DND-41 (cell line): Measurements from ENCODE around the gene KCNIP1.

Experiments used
- EZH2 ChIP-seq: IDR thresholded peaks from 3 replicates; pipeline ENCODE4 v1.6.1; 2012; ENCODE audit warnings: borderline replicate concordance, low read depth, mild to moderate bottlenecking, moderate library complexity, low read length, inconsistent platforms; ENCODE audit not compliant: severe bottlenecking
- TF ChIP-seq, protein P1 (sequence below): IDR thresholded peaks from 2 replicates; pipeline ENCODE4 v1.5.1; 2012; ENCODE audit warnings: borderline replicate concordance, low read length, moderate library complexity, mild to moderate bottlenecking; ENCODE audit not compliant: poor library complexity, severe bottlenecking; ENCODE audit errors: extremely low read depth

DNA sequence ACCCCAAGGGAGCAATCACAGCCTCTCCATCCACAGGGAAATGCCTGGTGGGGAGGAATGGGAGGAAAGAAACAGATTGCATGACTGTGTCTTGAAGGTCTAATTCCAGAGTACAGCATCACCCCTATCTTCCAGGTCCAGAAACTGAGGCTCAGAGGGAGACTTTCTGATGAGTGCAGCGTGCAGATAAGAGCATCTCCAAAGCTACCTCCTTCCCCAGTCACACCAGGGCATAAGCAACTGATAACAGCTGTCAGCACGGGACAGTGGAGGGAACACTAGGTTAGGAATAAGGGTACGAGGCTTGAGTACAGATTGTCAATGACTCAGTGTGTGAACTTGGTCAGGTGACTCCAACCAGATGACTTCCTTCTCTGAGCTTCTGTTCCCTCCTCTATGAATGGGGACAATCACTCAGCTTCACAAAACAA lies 126.9 kb downstream of the KCNIP1 start:
- TF ChIP-seq, protein P1, sequence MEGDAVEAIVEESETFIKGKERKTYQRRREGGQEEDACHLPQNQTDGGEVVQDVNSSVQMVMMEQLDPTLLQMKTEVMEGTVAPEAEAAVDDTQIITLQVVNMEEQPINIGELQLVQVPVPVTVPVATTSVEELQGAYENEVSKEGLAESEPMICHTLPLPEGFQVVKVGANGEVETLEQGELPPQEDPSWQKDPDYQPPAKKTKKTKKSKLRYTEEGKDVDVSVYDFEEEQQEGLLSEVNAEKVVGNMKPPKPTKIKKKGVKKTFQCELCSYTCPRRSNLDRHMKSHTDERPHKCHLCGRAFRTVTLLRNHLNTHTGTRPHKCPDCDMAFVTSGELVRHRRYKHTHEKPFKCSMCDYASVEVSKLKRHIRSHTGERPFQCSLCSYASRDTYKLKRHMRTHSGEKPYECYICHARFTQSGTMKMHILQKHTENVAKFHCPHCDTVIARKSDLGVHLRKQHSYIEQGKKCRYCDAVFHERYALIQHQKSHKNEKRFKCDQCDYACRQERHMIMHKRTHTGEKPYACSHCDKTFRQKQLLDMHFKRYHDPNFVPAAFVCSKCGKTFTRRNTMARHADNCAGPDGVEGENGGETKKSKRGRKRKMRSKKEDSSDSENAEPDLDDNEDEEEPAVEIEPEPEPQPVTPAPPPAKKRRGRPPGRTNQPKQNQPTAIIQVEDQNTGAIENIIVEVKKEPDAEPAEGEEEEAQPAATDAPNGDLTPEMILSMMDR, result no peak
- no peak for TF ChIP-seq EZH2
